Globus pallidus (tissue), 1 donor: ENCODE measurements around the gene ZNF609.

Experiments
- DNase-seq: peaks from one replicate; pipeline ENCODE4 v3.0.0-alpha.2; 2015; ENCODE audit warnings: low spot score

ZNF609 gene

GRCh38 chr15:64536244-64536836 is 76.0 kb downstream of the ZNF609 start:
- no peak for DNase-seq

DNA sequence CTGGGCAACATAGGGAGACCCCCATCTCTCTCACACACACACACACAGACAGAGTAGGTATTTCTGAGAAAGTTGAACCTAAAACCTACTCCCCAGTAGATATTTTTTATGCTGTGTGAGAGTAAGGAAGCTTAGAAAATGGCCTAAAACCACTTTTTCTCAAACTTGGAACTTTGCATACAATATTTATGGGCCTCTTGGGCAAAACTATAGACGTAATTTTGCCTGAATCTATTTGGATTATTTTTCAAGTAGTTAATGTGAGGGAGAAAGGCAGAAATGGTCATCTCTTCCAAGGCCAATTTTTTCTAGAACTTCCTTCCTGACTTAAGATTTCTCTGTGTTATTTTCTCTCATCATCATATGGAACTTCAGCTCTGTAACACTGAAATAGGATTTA is 81.7 kb downstream of the ZNF609 start:
- no peak for DNase-seq

- DNase-seq, result no peak
Measured at GRCh38 chr15:64544450-64544849, 84.1 kb downstream of the ZNF609 start.

GRCh38 chr15:64547275-64547674 is 86.9 kb downstream of the ZNF609 start:
- DNase-seq, result no peak

- DNase-seq, result no peak
Measured at GRCh38 chr15:64548235-64548634, 87.9 kb downstream of the ZNF609 start.

DNA sequence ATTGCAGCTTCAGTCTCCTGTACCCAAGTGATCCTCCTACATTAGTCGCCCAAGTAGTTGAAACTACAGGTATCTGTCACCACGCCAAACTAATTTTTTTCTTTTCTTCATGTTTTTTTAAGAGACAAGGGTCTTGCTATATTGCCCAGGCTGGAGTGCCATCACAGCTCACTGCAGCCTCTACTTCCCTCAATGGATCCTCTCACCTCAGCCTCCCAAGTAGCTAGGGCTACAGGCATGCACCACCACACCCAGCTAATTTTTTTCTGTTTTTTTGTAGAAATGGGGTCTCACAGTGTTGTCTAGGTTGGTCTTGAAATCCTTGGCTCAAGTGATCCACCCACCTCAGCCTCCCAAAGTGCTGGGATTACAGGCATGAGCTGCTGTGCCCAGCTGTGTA is 89.5 kb downstream of the ZNF609 start:
- DNase-seq, result no peak

- DNase-seq, result no peak
Measured at GRCh38 chr15:64552281-64552948, 92.0 kb downstream of the ZNF609 start.

DNA sequence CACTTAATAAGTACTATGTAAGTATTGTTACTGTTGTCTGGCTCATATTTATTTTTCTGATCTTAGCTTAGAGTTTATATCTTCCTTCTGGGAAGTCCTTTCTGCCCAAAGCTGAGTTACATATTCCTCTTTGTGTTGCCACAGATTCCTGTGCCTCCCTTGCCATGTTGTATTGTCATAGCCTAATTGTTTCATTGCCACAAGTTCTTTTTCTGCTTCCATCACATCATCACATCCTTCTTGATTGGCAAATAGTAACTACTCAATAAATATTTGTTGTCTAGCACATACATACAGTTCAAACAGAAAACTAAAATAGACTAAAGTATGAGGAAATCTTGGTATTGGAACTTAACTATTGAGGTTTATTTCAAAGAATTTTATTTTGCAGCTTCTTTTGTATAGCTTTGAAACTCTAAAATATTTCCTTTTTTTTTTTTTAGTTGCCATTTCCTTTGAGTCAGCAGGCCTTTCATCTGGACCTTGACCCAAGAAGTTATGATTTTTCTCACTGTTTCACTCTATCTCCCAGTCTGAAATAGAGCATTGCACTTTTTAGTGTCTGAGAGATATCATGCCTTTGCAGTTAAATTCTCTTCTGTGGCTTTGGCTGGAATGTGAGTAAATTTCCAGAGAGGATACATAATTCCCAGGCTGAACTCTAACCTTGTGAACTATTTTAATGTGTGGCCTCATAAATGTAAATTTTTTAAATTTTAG is 98.2 kb downstream of the ZNF609 start:
- no peak for DNase-seq

- no peak for DNase-seq
Measured at GRCh38 chr15:64559243-64559642, 98.9 kb downstream of the ZNF609 start.

DNA sequence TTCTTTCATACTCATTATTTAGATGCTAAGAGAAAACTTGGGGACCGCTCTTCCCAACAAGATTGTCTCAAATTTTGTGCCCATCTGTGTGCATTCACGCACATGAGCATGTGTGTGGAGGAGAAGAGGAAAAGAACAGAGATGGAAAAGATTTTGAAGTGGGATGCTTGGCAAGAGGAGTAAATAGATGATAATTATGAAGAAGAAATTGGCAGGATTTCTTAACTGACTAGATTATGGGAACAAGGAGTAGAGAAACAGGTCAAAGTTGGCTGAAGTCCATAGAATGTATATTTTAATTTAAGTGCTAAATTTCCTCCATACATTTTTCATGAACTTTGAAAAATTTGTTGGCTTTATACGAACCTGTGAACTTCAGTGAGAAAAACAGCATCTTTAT is 100.1 kb downstream of the ZNF609 start:
- no peak for DNase-seq

- no peak for DNase-seq
Measured at GRCh38 chr15:64560998-64561397, 100.6 kb downstream of the ZNF609 start.

DNA sequence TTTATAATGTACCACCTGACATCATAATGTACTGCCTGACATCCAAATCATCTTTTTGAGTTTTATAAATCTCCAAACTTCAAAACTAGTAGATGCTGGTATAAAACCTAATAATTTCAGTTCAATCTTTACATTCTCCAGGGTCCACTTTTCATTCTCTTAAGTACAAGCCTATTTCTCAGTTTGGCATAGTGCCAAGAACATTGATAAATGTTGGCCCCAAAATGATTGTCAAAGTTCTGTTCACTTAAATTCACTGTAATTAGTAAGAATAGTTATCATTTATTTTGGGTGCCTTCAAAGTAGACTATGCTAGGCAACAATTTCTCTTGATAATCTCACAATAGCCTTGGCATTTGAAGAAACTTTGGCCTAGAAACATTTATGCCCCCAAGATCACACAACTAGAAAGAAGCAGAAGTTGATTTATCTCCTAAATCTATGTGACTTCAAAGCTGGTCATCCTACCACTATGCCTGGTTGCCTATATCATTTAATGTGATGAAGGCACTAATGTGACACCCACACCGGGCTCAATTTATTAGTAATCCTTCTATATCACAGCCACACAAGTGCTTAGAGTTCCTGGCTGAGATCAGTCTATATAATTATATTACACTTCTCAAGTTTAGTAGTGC is 101.7 kb downstream of the ZNF609 start:
- DNase-seq, result no peak

GRCh38 chr15:64566102-64566501 is 105.7 kb downstream of the ZNF609 start:
- no peak for DNase-seq

- no peak for DNase-seq
Measured at GRCh38 chr15:64566629-64567427, 106.5 kb downstream of the ZNF609 start.

GRCh38 chr15:64568765-64569164 is 108.4 kb downstream of the ZNF609 start:
- DNase-seq, result no peak

- DNase-seq, result peak; percentile 14
Measured at GRCh38 chr15:64571857-64572291, 111.5 kb downstream of the ZNF609 start.

- no peak for DNase-seq
Measured at GRCh38 chr15:64572856-64573255, 112.5 kb downstream of the ZNF609 start.

GRCh38 chr15:64574301-64575017 is 114.1 kb downstream of the ZNF609 start:
- no peak for DNase-seq

GRCh38 chr15:64580696-64581407 is 120.5 kb downstream of the ZNF609 start:
- no peak for DNase-seq

DNA sequence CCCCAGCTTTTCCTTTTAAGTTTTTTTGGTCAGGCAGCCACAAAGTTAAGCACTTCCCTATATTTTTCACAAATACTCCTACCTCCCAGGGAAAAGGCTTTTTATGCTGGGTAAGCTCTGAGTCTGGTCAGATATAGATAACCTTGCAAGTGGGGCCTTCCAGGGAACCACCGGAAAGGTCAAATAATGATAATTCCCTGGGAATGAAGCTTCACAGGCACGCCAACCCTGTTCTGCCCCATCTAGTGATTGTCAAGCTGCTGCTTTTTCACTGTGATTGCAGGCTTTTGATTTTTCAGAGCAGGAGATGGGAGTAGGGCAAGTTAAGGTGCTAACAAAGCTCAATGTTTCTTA is 121.0 kb downstream of the ZNF609 start:
- DNase-seq, result no peak

GRCh38 chr15:64582202-64582601 is 121.8 kb downstream of the ZNF609 start:
- no peak for DNase-seq
